ENCODE measurements around the gene MLIP. TPM values are rescaled to one million over a fixed set of nuclear protein-coding genes. Genes with fewer than 3 reads are reported as not detected.

MLIP gene
- total and polyA plus RNA-seq, 9 donors = 0.05 to 1.2 (median 0.40) TPM; not detected in 4

DNA sequence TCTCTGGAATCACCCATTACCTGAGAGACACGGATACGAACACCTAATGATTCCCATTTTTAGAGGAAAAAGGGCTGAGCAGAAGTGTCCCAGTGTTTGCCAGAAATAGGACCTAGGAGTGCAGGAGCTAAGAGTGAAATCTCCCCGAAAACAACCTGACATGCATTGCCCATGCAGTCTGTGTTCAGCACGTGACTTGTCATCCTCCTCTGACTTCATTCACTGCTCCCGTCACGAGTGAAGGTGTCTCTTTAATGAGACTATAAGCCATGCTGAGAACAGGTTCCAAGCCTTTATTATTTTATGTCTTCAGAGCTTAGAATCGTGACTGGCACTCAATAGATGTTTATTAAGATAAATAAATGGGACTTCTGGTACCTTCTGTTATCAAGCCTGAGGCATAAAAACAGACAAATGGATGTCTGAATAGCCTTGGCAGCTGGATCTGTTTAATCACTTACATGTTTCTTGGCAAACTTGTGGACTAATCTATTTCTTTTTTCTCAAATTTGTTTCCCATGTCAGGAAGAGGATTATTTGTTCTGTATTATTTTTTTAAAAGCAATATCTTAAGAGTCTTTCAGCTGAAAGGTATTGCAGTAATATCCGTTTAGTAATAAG is 3.7 kb upstream of the MLIP start:
- H3K4me1 ChIP-seq (ENCODE audit: insufficient read depth) = no peaks in the 10 kb centered on the region
- intact Hi-C loops (cut with DNase I) = no loop called here
- H3K9me3 ChIP-seq = no peaks in the 10 kb centered on the region
- no peak for DNase-seq
- 43 to 52% (median 46%) methylated on average over 8 of the region's 8 CpGs for WGBS, 3 donors
- H3K27ac ChIP-seq = no peak overlapping the region
- H3K4me3 ChIP-seq = no peak overlapping the region
- TF ChIP-seq POLR2A (IDR thresholded peaks at IDR 0.05) (no peak), EP300 (IDR thresholded peaks at IDR 0.05) (no peak)
- TF ChIP-seq, protein P1, sequence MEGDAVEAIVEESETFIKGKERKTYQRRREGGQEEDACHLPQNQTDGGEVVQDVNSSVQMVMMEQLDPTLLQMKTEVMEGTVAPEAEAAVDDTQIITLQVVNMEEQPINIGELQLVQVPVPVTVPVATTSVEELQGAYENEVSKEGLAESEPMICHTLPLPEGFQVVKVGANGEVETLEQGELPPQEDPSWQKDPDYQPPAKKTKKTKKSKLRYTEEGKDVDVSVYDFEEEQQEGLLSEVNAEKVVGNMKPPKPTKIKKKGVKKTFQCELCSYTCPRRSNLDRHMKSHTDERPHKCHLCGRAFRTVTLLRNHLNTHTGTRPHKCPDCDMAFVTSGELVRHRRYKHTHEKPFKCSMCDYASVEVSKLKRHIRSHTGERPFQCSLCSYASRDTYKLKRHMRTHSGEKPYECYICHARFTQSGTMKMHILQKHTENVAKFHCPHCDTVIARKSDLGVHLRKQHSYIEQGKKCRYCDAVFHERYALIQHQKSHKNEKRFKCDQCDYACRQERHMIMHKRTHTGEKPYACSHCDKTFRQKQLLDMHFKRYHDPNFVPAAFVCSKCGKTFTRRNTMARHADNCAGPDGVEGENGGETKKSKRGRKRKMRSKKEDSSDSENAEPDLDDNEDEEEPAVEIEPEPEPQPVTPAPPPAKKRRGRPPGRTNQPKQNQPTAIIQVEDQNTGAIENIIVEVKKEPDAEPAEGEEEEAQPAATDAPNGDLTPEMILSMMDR (IDR thresholded peaks at IDR 0.05) = no peak
- H3K27me3 ChIP-seq = no peaks in the 10 kb centered on the region
- H3K36me3 ChIP-seq = no peaks in the 10 kb centered on the region

DNA sequence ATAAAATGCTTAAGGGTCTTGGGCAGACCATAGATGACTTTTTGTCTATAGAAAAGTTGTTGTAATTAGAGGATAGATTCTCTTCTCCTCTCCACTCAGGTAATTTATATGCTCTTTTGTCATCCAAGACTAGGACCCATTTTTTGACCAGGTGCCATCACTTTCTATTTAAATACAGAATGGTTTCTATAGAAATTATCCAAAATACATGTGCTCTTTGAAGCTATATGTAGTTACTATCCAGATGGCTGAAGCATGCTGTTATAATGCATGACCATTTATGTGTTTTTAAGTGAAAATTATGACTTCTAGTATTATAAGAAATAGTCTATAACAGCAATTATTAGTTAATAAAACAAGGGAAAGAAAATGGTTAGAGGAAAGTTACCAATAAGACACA is 3.0 kb upstream of the MLIP start:
- Histone ChIP-seq H3K36me3 (no peaks in the 10 kb centered on the region), H3K4me3 (no peak overlapping the region), H3K4me1 (ENCODE audit: insufficient read depth) (no peaks in the 10 kb centered on the region), H3K27ac (no peak overlapping the region), H3K27me3 (no peaks in the 10 kb centered on the region), H3K9me3 (no peaks in the 10 kb centered on the region)
- intact Hi-C loops (cut with DNase I) = no loop called here
- TF ChIP-seq, protein P1 (IDR thresholded peaks at IDR 0.05) = no peak
- TF ChIP-seq POLR2A (IDR thresholded peaks at IDR 0.05) (no peak), EP300 (IDR thresholded peaks at IDR 0.05) (no peak)
- DNase-seq = no peak

DNA sequence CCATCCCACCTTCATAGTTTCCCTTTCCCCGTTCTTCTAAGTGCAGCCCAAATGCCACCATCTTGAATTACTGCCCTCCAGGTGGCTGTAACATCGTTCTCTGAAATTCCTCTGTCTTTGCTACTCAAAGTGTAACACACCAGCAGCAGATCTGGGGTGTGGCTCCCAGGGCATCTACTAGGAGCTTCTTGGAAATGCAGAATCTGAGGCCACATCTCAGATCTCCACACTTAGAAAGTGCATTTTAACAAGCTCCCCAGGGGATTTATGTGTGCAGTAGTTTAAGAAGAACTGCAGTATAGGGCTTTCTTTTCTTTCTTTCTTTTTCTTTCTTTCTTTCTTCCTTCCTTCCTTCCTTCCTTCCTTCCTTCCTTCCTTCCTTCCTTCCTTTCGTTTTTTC is 1.7 kb upstream of the MLIP start:
- Histone ChIP-seq H3K36me3 (no peaks in the 10 kb centered on the region), H3K9me3 (no peaks in the 10 kb centered on the region), H3K4me1 (ENCODE audit: insufficient read depth) (no peaks in the 10 kb centered on the region), H3K27me3 (no peaks in the 10 kb centered on the region), H3K27ac (no peak overlapping the region), H3K4me3 (no peak overlapping the region)
- WGBS, 3 donors = 78 to 82% (median 82%) methylated on average over 3 of the region's 3 CpGs
- intact Hi-C loops (cut with DNase I) = no loop called here
- TF ChIP-seq POLR2A (IDR thresholded peaks at IDR 0.05) (no peak), EP300 (IDR thresholded peaks at IDR 0.05) (no peak)
- TF ChIP-seq, protein P1 (IDR thresholded peaks at IDR 0.05) = no peak
- no peak for DNase-seq

DNA sequence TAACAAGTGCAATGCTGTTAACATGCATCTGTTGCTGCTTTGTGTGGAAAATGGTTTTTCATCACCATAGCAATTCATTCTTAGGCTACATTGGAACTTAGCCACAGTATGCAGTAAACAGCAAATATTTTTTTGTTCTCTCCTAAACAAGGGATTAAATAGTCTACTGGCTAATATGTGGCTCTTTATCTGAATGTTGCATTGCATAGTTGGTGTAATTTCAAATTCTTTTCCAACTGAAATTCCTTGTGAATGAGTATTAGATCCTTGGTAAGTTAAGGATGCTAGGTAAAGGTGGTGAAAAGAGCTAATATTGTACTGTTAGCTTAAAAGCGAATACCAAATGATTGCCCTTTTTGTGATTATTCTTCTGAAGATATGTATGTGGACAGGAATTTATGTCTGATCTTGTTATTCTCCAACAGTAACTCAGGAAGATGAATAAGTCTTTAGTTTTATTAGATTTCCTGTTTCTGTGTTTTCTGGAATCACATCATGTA is 958 bp downstream of the MLIP start:
- no peak for TF ChIP-seq POLR2A (IDR thresholded peaks at IDR 0.05)
- TF ChIP-seq EP300 (IDR thresholded peaks at IDR 0.05) = no peak
- intact Hi-C loops (cut with DNase I) = no loop called here
- H3K27me3 ChIP-seq = no peaks in the 10 kb centered on the region
- 57 to 70% (median 68%) methylated on average over 1 of the region's 1 CpG for WGBS, 3 donors
- no peaks in the 10 kb centered on the region for H3K36me3 ChIP-seq
- no peaks in the 10 kb centered on the region for H3K9me3 ChIP-seq
- H3K4me1 ChIP-seq (ENCODE audit: insufficient read depth) = no peaks in the 10 kb centered on the region
- DNase-seq = no peak
- H3K27ac ChIP-seq = no peak overlapping the region
- H3K4me3 ChIP-seq = no peak overlapping the region

DNA sequence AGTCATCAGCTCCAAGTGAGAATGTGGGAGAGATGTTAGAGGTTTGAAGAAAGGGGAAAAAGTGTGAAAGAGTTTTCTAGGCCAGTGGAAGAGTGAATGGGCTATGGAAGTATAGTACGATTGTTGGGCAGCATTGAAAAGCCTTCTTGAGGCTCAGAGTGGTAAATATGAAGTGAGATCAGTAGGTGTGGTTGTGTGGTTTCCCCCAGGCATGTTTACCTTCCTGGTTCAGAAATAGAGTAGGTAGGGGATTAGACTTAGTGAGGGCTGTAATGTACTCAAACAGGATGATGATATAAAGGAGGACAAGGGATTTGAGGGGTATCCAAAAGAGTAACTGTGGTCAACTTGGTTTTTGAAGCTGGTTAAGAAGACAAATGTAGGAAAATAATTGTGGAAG is 3.7 kb downstream of the MLIP start:
- H3K27ac ChIP-seq = no peak overlapping the region
- 91 to 96% (median 91%) methylated on average over 1 of the region's 1 CpG for WGBS, 3 donors
- TF ChIP-seq POLR2A (IDR thresholded peaks at IDR 0.05) = no peak
- TF ChIP-seq, protein P1 (IDR thresholded peaks at IDR 0.05) = no peak
- no peak for TF ChIP-seq EP300 (IDR thresholded peaks at IDR 0.05)
- H3K27me3 ChIP-seq = no peaks in the 10 kb centered on the region
- DNase-seq = no peak
- no peaks in the 10 kb centered on the region for H3K4me1 ChIP-seq (ENCODE audit: insufficient read depth)
- H3K36me3 ChIP-seq = no peaks in the 10 kb centered on the region
- no peak overlapping the region for H3K4me3 ChIP-seq
- intact Hi-C loops (cut with DNase I) = no loop called here
- no peaks in the 10 kb centered on the region for H3K9me3 ChIP-seq
